Smooth muscle cell (in vitro differentiated cells): Measurements from ENCODE around the gene TTC33. TPM values are rescaled to one million over a fixed set of nuclear protein-coding genes. Genes with fewer than 3 reads are reported as not detected.
"Not testable (repeated sequence)": the region's sequence is repeated elsewhere in the genome, so short reads cannot be mapped to it uniquely, and the experiment has no call there.

Experiments
- DNase-seq: peaks from one replicate; lab custom pipeline; 2025; ENCODE audit not compliant: unreplicated experiment; lab: John Stamatoyannopoulos, UW
- H2AFZ ChIP-seq: fragments of 200-600 bp; sonication (generic); 2 replicates; pipeline ENCODE4 v1.6.0; 2016; ENCODE audit warnings: antibody characterized with exemption, low read depth, mild to moderate bottlenecking
- H3F3A ChIP-seq: fragments of 200-600 bp; sonication (generic); 2 replicates; pipeline ENCODE4 v1.6.0; 2017; ENCODE audit warnings: antibody characterized with exemption, low read depth
- H3K27ac ChIP-seq: fragments of 200-600 bp; sonication (generic); 2 replicates; pipeline ENCODE4 v1.5.1; 2016; ENCODE audit warnings: low read depth, mild to moderate bottlenecking
- H3K27me3 ChIP-seq: fragments of 200-600 bp; sonication (generic); 2 replicates; pipeline ENCODE4 v1.6.1; 2016; ENCODE audit warnings: low read depth, mild to moderate bottlenecking
- H3K36me3 ChIP-seq: fragments of 200-600 bp; sonication (generic); 2 replicates; pipeline ENCODE4 v1.5.1; 2016; ENCODE audit warnings: low read depth
- H3K4me1 ChIP-seq: fragments of 200-600 bp; sonication (generic); 2 replicates; pipeline ENCODE4 v1.5.1; 2016; ENCODE audit warnings: low read depth
- H3K4me2 ChIP-seq: fragments of 200-600 bp; sonication (generic); 2 replicates; pipeline ENCODE4 v1.6.0; 2016; ENCODE audit warnings: mild to moderate bottlenecking
- H3K4me3 ChIP-seq: fragments of 200-600 bp; sonication (generic); 2 replicates; pipeline ENCODE4 v1.5.1; 2016; ENCODE audit warnings: mild to moderate bottlenecking
- H3K79me2 ChIP-seq: fragments of 200-600 bp; sonication (generic); 2 replicates; pipeline ENCODE4 v1.6.0; 2016; ENCODE audit warnings: low read depth, mild to moderate bottlenecking
- H3K9ac ChIP-seq: fragments of 200-600 bp; sonication (generic); 2 replicates; pipeline ENCODE4 v1.6.0; 2016; ENCODE audit warnings: low read depth
- H3K9me3 ChIP-seq: fragments of 200-600 bp; sonication (generic); replicated peaks from 2 replicates; pipeline ENCODE4 v1.5.1; 2016; ENCODE audit warnings: low read depth
- H4K20me1 ChIP-seq: fragments of 200-600 bp; sonication (generic); 2 replicates; pipeline ENCODE4 v1.6.0; 2016; ENCODE audit warnings: low read depth
- WGBS: methylation state at CpG from one replicate; pipeline ENCODE4 v1.1.7; 2016; ENCODE audit warnings: low lambda C conversion rate; 5-methylcytosine and 5-hydroxymethylcytosine counted together
- polyA plus RNA-seq: library from polyadenylated mRNA; unstranded; fragments of >200 nt; fragmentation: Nextera tagmentation; extraction: Ambion mirVana; gene quantifications from 2 replicates; pipeline ENCODE4 v1.2.1, GENCODE V29; 2016
- total RNA-seq: library from RNA; depleted of rRNA; stranded (reverse); fragments of >200 nt; gene quantifications from 2 replicates; pipeline ENCODE4 v1.2.3, GENCODE V29; 2014
- TF ChIP-seq, protein P1 (sequence below): fragments of 200-600 bp; sonication (generic); IDR thresholded peaks from 2 replicates; pipeline ENCODE4 v1.5.1; 2017; ENCODE audit warnings: borderline replicate concordance, mild to moderate bottlenecking, antibody characterized with exemption; ENCODE audit not compliant: insufficient read depth, poor library complexity, severe bottlenecking

TTC33 gene
- total and polyA plus RNA-seq, 2 experiments from 2014 or later: 13.1 to 22.1 TPM

DNA sequence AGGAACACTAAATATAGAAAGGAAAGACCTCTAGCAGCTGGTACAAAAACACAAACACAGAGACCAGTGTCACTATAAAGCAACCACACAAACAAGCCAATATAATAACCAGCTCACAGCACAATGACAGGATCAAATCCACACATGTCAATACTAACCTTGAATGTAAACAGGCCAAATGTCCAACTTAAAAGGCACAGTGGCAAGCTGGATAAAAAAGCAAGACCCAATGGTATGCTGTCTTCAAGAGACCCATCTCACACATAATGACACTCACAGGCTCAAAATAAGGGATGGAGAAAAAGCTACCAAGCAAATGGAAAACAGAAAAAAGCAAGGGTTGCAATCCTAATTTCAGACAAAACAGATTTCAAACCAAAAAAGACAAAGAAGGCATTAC is 53.7 kb downstream of the TTC33 start:
- H3K4me2 ChIP-seq, H3K79me2 ChIP-seq, H3K27ac ChIP-seq, H3K4me3 ChIP-seq, H2AFZ ChIP-seq, H3K27me3 ChIP-seq, DNase-seq, H3F3A ChIP-seq, H3K36me3 ChIP-seq, H4K20me1 ChIP-seq, H3K9me3 ChIP-seq, H3K9ac ChIP-seq, H3K4me1 ChIP-seq: not testable (repeated sequence)

DNA sequence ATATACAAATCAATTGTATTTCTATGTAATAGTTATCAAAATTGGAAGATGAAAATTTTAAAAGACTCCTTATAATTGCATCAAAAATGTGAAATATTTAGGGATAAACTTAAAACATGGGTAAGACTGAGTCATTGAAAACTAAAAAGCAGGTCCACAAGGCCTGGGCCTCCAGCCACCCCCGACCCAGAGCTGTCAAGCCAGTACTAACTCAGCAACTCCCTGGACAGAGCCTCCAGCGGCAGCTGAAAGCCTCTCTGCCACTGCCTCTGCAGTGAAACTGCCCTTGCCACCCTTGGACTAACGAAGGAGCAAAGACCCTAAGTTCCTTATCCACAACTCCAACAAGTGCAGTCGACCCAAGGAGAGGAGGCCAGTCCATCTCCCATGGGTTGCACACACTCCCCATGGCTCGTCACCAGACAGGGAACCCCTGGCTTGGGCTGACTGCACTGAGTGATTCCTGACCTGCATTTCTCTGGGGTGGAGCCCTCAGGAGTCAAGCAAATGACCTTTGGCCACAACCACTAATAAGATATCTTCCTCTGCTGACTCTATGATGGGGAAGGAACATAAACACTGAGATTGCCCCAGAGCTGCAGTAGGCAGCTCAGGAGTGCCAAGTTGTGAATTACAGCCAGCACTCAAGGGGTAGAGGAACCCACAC is 55.5 kb downstream of the TTC33 start:
- Histone ChIP-seq H3K4me2 (no peak overlapping the region), H3F3A (no peaks in the 10 kb centered on the region), H2AFZ (no peak overlapping the region), H3K4me1 (no peaks in the 10 kb centered on the region), H3K27ac (no peak overlapping the region), H3K79me2 (no peaks in the 10 kb centered on the region), H3K4me3 (no peak overlapping the region), H3K9ac (no peak overlapping the region), H3K36me3 (no peaks in the 10 kb centered on the region), H4K20me1 (no peaks in the 10 kb centered on the region), H3K27me3 (no peaks in the 10 kb centered on the region), H3K9me3 (no peaks in the 10 kb centered on the region)
- TF ChIP-seq, protein P1, sequence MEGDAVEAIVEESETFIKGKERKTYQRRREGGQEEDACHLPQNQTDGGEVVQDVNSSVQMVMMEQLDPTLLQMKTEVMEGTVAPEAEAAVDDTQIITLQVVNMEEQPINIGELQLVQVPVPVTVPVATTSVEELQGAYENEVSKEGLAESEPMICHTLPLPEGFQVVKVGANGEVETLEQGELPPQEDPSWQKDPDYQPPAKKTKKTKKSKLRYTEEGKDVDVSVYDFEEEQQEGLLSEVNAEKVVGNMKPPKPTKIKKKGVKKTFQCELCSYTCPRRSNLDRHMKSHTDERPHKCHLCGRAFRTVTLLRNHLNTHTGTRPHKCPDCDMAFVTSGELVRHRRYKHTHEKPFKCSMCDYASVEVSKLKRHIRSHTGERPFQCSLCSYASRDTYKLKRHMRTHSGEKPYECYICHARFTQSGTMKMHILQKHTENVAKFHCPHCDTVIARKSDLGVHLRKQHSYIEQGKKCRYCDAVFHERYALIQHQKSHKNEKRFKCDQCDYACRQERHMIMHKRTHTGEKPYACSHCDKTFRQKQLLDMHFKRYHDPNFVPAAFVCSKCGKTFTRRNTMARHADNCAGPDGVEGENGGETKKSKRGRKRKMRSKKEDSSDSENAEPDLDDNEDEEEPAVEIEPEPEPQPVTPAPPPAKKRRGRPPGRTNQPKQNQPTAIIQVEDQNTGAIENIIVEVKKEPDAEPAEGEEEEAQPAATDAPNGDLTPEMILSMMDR: no peak
- DNase-seq: no peak
- WGBS: 86% methylated on average over 5 of the region's 5 CpGs

DNA sequence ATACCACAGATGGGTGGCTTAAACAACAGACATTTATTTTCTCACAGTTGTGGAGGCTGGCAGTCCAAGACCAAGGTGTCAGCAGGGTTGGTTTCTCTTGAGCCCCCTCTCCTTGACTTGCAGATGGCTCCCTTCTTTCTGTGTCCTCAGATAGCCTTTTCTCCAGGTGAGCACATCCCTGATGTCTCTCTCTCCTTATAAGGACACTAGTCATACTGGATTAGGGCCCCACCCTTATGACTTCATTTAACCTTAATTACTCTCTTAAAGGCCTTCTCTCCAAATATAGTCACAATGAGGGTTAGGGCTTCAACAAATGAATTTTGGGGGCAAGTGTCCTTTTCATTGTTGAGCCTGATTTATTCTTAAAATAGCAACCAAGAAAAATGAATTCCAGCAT is 61.3 kb downstream of the TTC33 start:
- H3K4me3 ChIP-seq: no peak overlapping the region
- H3K4me1 ChIP-seq: no peaks in the 10 kb centered on the region
- no peak overlapping the region for H2AFZ ChIP-seq
- TF ChIP-seq, protein P1: no peak
- no peaks in the 10 kb centered on the region for H3K9me3 ChIP-seq
- no peaks in the 10 kb centered on the region for H4K20me1 ChIP-seq
- H3K79me2 ChIP-seq: no peaks in the 10 kb centered on the region
- H3K4me2 ChIP-seq: no peak overlapping the region
- no peaks in the 10 kb centered on the region for H3K27me3 ChIP-seq
- H3K9ac ChIP-seq: no peak overlapping the region
- no peaks in the 10 kb centered on the region for H3K36me3 ChIP-seq
- no peaks in the 10 kb centered on the region for H3F3A ChIP-seq
- DNase-seq: no peak
- no peak overlapping the region for H3K27ac ChIP-seq

DNA sequence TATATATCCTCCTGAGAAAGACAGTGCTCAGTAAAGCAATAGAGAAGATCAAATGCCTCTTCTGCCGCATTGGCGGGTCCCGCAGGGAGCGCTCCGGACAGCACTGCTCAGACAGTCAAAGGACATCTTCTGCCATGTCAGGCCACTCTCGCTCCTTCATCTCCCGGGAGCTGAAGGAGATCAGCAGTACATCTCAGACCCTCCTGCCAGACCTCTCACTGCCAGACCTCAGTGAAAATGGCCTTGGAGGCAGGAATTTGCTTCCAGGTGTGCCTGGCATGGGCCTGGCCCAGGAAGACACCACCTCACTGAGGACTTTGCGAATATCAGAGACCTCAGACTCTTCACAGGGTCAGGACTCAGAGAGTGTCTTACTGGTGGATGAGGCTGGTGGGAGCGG is 63.9 kb downstream of the TTC33 start:
- Histone ChIP-seq H4K20me1 (no peaks in the 10 kb centered on the region), H3K4me2 (no peak overlapping the region), H3F3A (no peaks in the 10 kb centered on the region), H3K4me1 (no peaks in the 10 kb centered on the region), H3K27ac (no peak overlapping the region), H3K36me3 (no peaks in the 10 kb centered on the region), H2AFZ (no peak overlapping the region), H3K27me3 (no peaks in the 10 kb centered on the region), H3K79me2 (no peaks in the 10 kb centered on the region), H3K9me3 (no peaks in the 10 kb centered on the region), H3K9ac (no peak overlapping the region), H3K4me3 (no peak overlapping the region)
- DNase-seq: no peak
- 96% methylated on average over 9 of the region's 9 CpGs for WGBS
- TF ChIP-seq, protein P1: no peak
